PC-3 (cell line): Measurements from ENCODE around the gene OSBPL9. TPM values are rescaled to one million over a fixed set of nuclear protein-coding genes. Genes with fewer than 3 reads are reported as not detected.

ENCODE experiments used
- ATAC-seq: fragments of 200-7000 bp; cut with Tn5 transposase; 2 replicates; pipeline ENCODE4 v1.9.1; 2020; ENCODE audit warnings: mild to moderate bottlenecking, moderate library complexity
- BruUV-seq: library from RNA; stranded (reverse); fragments of 400-500 nt; replicated peaks from 2 replicates; lab custom pipeline; 2021; lab: Mats Ljungman, UMichigan
- CTCF ChIA-PET: fragments of 300-600 bp; sonication (Branson Sonifier 250); formaldehyde crosslinking; loops from one replicate; lab custom pipeline; 2022; ENCODE audit warnings: antibody characterized with exemption; lab: Charles Lee
- POLR2A ChIA-PET: fragments of 300-600 bp; sonication (Branson Sonifier 250); formaldehyde crosslinking; loops from one replicate; lab custom pipeline; 2022; ENCODE audit warnings: antibody characterized with exemption; ENCODE audit not compliant: unreplicated experiment; lab: Charles Lee
- DNase-seq: peaks from one replicate; pipeline ENCODE4 v3.0.0-alpha.2; 2015
- H2AFZ ChIP-seq: fragments of 300-600 bp; sonication (generic); 2 replicates; pipeline ENCODE4 v1.6.0; 2016; ENCODE audit warnings: antibody characterized with exemption, low read length
- H3F3A ChIP-seq: fragments of 300-600 bp; sonication (generic); one replicate; pipeline ENCODE4 v1.6.0; 2017; ENCODE audit warnings: antibody characterized with exemption, low read length, control low read depth, mild to moderate bottlenecking; ENCODE audit not compliant: unreplicated experiment
- H3K27ac ChIP-seq: fragments of 300-600 bp; sonication (generic); 2 replicates; pipeline ENCODE4 v1.5.1; 2016; ENCODE audit warnings: mild to moderate bottlenecking, low read length
- H3K27me3 ChIP-seq: fragments of 300-600 bp; sonication (generic); 2 replicates; pipeline ENCODE4 v1.6.1; 2016; ENCODE audit warnings: low read length, mixed read lengths
- H3K36me3 ChIP-seq: fragments of 300-600 bp; sonication (generic); 2 replicates; pipeline ENCODE4 v1.6.1; 2016; ENCODE audit warnings: low read depth, mixed run types, low read length, mixed read lengths
- H3K4me1 ChIP-seq: fragments of 300-600 bp; sonication (generic); 2 replicates; pipeline ENCODE4 v1.5.1; 2016; ENCODE audit warnings: low read length; ENCODE audit not compliant: insufficient read depth
- H3K4me2 ChIP-seq: fragments of 300-600 bp; sonication (generic); 2 replicates; pipeline ENCODE4 v1.6.0; 2016; ENCODE audit warnings: low read length
- H3K4me3 ChIP-seq: fragments of 300-600 bp; sonication (generic); 2 replicates; pipeline ENCODE4 v1.5.1; 2016; ENCODE audit warnings: mild to moderate bottlenecking, low read length, mixed read lengths
- H3K79me2 ChIP-seq: fragments of 300-600 bp; sonication (generic); 2 replicates; pipeline ENCODE4 v1.6.1; 2017; ENCODE audit warnings: low read length, mixed read lengths
- H3K9ac ChIP-seq: fragments of 300-600 bp; sonication (generic); 2 replicates; pipeline ENCODE4 v1.6.0; 2016; ENCODE audit warnings: mild to moderate bottlenecking, low read length
- H3K9me2 ChIP-seq: fragments of 300-600 bp; sonication (generic); replicated peaks from 2 replicates; pipeline ENCODE4 v1.6.1; 2016; ENCODE audit warnings: mixed run types, low read length, mixed read lengths
- H3K9me3 ChIP-seq: fragments of 300-600 bp; sonication (generic); 2 replicates; pipeline ENCODE4 v1.6.1; 2016; ENCODE audit warnings: low read length, mixed read lengths
- H4K20me1 ChIP-seq: fragments of 300-600 bp; sonication (generic); 2 replicates; pipeline ENCODE4 v1.6.1; 2016; ENCODE audit warnings: low read length, mixed read lengths
- CTCF ChIP-seq: fragments of 300-600 bp; sonication (generic); conservative IDR thresholded peaks from 2 replicates; pipeline ENCODE4 v1.5.1; 2017; ENCODE audit warnings: antibody characterized with exemption, low read depth, mild to moderate bottlenecking, low read length
- EZH2 ChIP-seq: fragments of 300-600 bp; sonication (generic); IDR thresholded peaks from one replicate; pipeline ENCODE4 v1.6.1; 2017; ENCODE audit warnings: antibody characterized with exemption, mild to moderate bottlenecking, low read length; ENCODE audit not compliant: unreplicated experiment
- EZH2phosphoT487 ChIP-seq: fragments of 300-600 bp; sonication (generic); IDR thresholded peaks from 2 replicates; pipeline ENCODE4 v1.6.1; 2018; ENCODE audit warnings: mild to moderate bottlenecking, antibody characterized with exemption, low read length, borderline replicate concordance
- intact Hi-C: fragments of 100-400 bp; cut with micrococcal nuclease; formaldehyde crosslinking; loops from 2 replicates; pipeline ENCODE4 v1.9.0; 2023
- total RNA-seq: library from RNA; depleted of rRNA; stranded (reverse); fragments of >200 nt; gene quantifications from 2 replicates; pipeline ENCODE4 v1.2.3, GENCODE V29; 2014

Gene OSBPL9
- total RNA-seq, 1 experiment from 2014 or later, result 74.7 TPM

- TF ChIP-seq EZH2phosphoT487, result no peak
- TF ChIP-seq EZH2, result no peak
- TF ChIP-seq CTCF, result no peak
Measured at GRCh38 chr1:51736702-51737101, 119.8 kb downstream of the OSBPL9 start.

GRCh38 chr1:51738681-51739080, 121.8 kb downstream of the OSBPL9 start:
- Histone ChIP-seq H3K36me3 (no peaks in the 10 kb centered on the region), H3K4me1 (peaks cover 32% of the 10 kb centered on the region), H3K27ac (peak overlapping the region; percentile 38; the same call in 1 of the 2 replicates), H4K20me1 (no peaks in the 10 kb centered on the region), H3K9me3 (no peaks in the 10 kb centered on the region), H3K27me3 (no peaks in the 10 kb centered on the region), H3K9ac (no peak overlapping the region), H3K4me3 (no peak overlapping the region), H3F3A (no peaks in the 10 kb centered on the region), H3K4me2 (no peak overlapping the region), H3K9me2 (no peaks in the 10 kb centered on the region), H3K79me2 (peaks cover 10% of the 10 kb centered on the region), H2AFZ (no peak overlapping the region)
- no peak for ATAC-seq
- DNase-seq, result no peak
- no peak for TF ChIP-seq EZH2
- TF ChIP-seq EZH2phosphoT487, result no peak
- no peak for TF ChIP-seq CTCF
- no TSS peak for BruUV-seq
- ChIA-PET POLR2A (no interaction called here), CTCF (no interaction called here)
- intact Hi-C loops, result no loop called here

More at GRCh38 chr1:51736702-51737101, 119.8 kb downstream of the OSBPL9 start:
- H3K27ac ChIP-seq, result peak overlapping the region; percentile 53; the same call in 1 of the 2 replicates
- intact Hi-C loops, result no loop called here
- H2AFZ ChIP-seq, result no peak overlapping the region
- ChIA-PET POLR2A (no interaction called here), CTCF (no interaction called here)
- no peaks in the 10 kb centered on the region for H3K36me3 ChIP-seq
- ATAC-seq (peak; percentile 52), DNase-seq (peak; percentile 61)
- peaks cover 10% of the 10 kb centered on the region for H3K79me2 ChIP-seq
- no TSS peak for BruUV-seq
- H3K27me3 ChIP-seq, result no peaks in the 10 kb centered on the region
- H4K20me1 ChIP-seq, result no peaks in the 10 kb centered on the region
- H3K9ac ChIP-seq, result no peak overlapping the region
- H3K4me3 ChIP-seq, result no peak overlapping the region
- no peaks in the 10 kb centered on the region for H3F3A ChIP-seq
- no peaks in the 10 kb centered on the region for H3K9me3 ChIP-seq
- no peak overlapping the region for H3K4me2 ChIP-seq
- H3K9me2 ChIP-seq, result no peaks in the 10 kb centered on the region
- H3K4me1 ChIP-seq, result peaks cover 34% of the 10 kb centered on the region

GRCh38 chr1:51740652-51741051, 123.8 kb downstream of the OSBPL9 start:
- Histone ChIP-seq H3K4me1 (peaks cover 26% of the 10 kb centered on the region), H3K9me2 (no peaks in the 10 kb centered on the region), H2AFZ (no peak overlapping the region), H3K36me3 (no peaks in the 10 kb centered on the region), H3K9me3 (no peaks in the 10 kb centered on the region), H3K4me2 (no peak overlapping the region), H3K9ac (no peak overlapping the region), H3K27me3 (no peaks in the 10 kb centered on the region), H3K27ac (no peak overlapping the region), H3K79me2 (peaks cover 5% of the 10 kb centered on the region; the same call in 1 of the 2 replicates), H3K4me3 (no peak overlapping the region), H4K20me1 (no peaks in the 10 kb centered on the region), H3F3A (no peaks in the 10 kb centered on the region)
- intact Hi-C loops, result no loop called here
- CTCF ChIA-PET, result no interaction called here
- DNase-seq, result no peak
- no peak for ATAC-seq
- TF ChIP-seq CTCF, result no peak
- TF ChIP-seq EZH2, result no peak
- TF ChIP-seq EZH2phosphoT487, result no peak
- BruUV-seq, result no TSS peak
- POLR2A ChIA-PET, result no interaction called here
